HFFc6 (cell line): ENCODE measurements around the gene AKAP10. TPM values are rescaled to one million over a fixed set of nuclear protein-coding genes. Genes with fewer than 3 reads are reported as not detected.

ENCODE experiments used
- DNase-seq: peaks from one replicate; pipeline ENCODE4 v3.0.0-alpha.2; 2018
- H3K27ac Mint-ChIP-seq: 2 replicates; pipeline ENCODE4 v1.8.0; 2020; ENCODE audit warnings: mild to moderate bottlenecking, mixed read lengths
- H3K27me3 Mint-ChIP-seq: 2 replicates; pipeline ENCODE4 v1.8.0; 2021; ENCODE audit warnings: mild to moderate bottlenecking, moderate library complexity, mixed read lengths; ENCODE audit not compliant: insufficient read depth
- H3K36me3 Mint-ChIP-seq: 2 replicates; pipeline ENCODE4 v1.8.0; 2021; ENCODE audit warnings: low read depth, mixed read lengths
- H3K4me1 Mint-ChIP-seq: 2 replicates; pipeline ENCODE4 v1.8.0; 2020; ENCODE audit warnings: low read depth, mixed read lengths
- H3K4me3 Mint-ChIP-seq: 2 replicates; pipeline ENCODE4 v1.8.0; 2020; ENCODE audit warnings: mild to moderate bottlenecking, moderate library complexity, mixed read lengths
- H3K9me3 Mint-ChIP-seq: 2 replicates; pipeline ENCODE4 v1.8.0; 2020; ENCODE audit warnings: mild to moderate bottlenecking, mixed read lengths
- CTCF ChIP-seq: fragments of 200-600 bp; sonication (generic); IDR thresholded peaks from 2 replicates; pipeline ENCODE4 v1.5.0; 2021; ENCODE audit warnings: antibody characterized with exemption, mild to moderate bottlenecking
- total RNA-seq, 6 experiments: library from RNA; stranded (reverse); fragmentation: NEBNext Ultra II Directional; extraction: Animal tissue kit (Norgen Biotek cat#: 25700); gene quantifications; 2 replicates in 1 of 6; 3 replicates in 5 of 6; pipeline ENCODE4 v1.2.3, GENCODE V29; 2021

The AKAP10 gene
- total RNA-seq, 6 experiments from 2014 or later: 23.3 to 31.3 (median 27.0) TPM

GRCh38 chr17:19938736-19939135, 38.9 kb downstream of the AKAP10 start:
- H3K4me1 Mint-ChIP-seq: peaks cover 53% of the 10 kb centered on the region
- H3K36me3 Mint-ChIP-seq: peaks cover 23% of the 10 kb centered on the region
- H3K9me3 Mint-ChIP-seq: no peaks in the 10 kb centered on the region
- H3K4me3 Mint-ChIP-seq: no peak overlapping the region
- no peak overlapping the region for H3K27ac Mint-ChIP-seq
- H3K27me3 Mint-ChIP-seq: no peaks in the 10 kb centered on the region; the same call in 1 of the 2 replicates
- DNase-seq: no peak
- TF ChIP-seq CTCF: no peak

GRCh38 chr17:19937522-19937921, 40.1 kb downstream of the AKAP10 start:
- no peak for TF ChIP-seq CTCF
- H3K4me3 Mint-ChIP-seq: no peak overlapping the region
- H3K4me1 Mint-ChIP-seq: peaks cover 49% of the 10 kb centered on the region
- no peaks in the 10 kb centered on the region for H3K9me3 Mint-ChIP-seq
- H3K36me3 Mint-ChIP-seq: peaks cover 18% of the 10 kb centered on the region
- no peak for DNase-seq
- H3K27me3 Mint-ChIP-seq: no peaks in the 10 kb centered on the region
- H3K27ac Mint-ChIP-seq: peak overlapping the region; percentile 3; the same call in 1 of the 2 replicates

DNA sequence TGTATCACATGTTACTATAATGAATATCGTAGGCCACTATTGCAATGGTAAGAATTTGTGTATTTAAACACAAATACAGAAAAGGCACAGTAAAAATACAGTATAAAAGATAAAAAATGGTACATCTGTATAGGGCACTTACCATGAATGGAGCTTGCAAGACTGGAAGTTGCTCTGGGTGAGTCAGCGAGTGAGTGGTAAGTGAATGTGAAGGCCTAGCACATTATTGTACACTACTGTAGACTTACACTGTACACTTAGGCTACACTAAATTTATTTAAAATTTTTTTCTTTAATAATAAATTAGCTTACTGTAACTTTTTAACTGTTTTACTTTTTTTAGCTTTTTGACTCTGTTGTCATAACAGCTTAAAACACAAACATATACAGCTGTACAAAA, 42.5 kb downstream of the AKAP10 start:
- Mint-ChIP-seq H3K4me1 (peaks cover 28% of the 10 kb centered on the region), H3K4me3 (no peak overlapping the region), H3K36me3 (peaks cover 18% of the 10 kb centered on the region), H3K9me3 (no peaks in the 10 kb centered on the region), H3K27me3 (no peaks in the 10 kb centered on the region), H3K27ac (no peak overlapping the region)
- DNase-seq: peak; percentile 24
- TF ChIP-seq CTCF: no peak

DNA sequence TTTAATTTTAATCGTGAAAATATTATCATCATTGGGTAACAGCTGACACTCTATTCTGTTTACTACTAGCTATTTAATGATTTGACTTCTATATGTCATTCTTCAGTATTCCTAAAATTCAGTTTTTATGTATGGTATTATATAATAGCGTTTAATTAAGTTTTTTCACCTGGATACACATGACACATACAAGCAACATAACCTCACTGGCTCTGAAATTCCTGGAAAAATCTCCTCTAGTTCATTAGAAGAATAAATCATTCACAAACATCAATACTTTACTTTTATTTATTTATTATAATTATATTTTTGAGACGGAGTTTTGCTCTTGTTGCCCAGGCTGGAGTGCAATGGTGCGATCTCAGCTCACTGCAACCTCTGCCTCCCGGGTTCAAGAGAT, 44.0 kb downstream of the AKAP10 start:
- no peak for TF ChIP-seq CTCF
- Mint-ChIP-seq H3K9me3 (no peaks in the 10 kb centered on the region), H3K27ac (no peak overlapping the region), H3K4me1 (peaks cover 23% of the 10 kb centered on the region), H3K27me3 (no peaks in the 10 kb centered on the region), H3K4me3 (no peak overlapping the region), H3K36me3 (peaks cover 13% of the 10 kb centered on the region)
- no peak for DNase-seq

- no peak for TF ChIP-seq CTCF
Measured at GRCh38 chr17:19933221-19933620, 44.4 kb downstream of the AKAP10 start.

GRCh38 chr17:19928299-19928698, 49.3 kb downstream of the AKAP10 start:
- TF ChIP-seq CTCF: no peak
- Mint-ChIP-seq H3K4me1 (peaks cover 16% of the 10 kb centered on the region), H3K4me3 (no peak overlapping the region), H3K27ac (peak overlapping the region; percentile 49), H3K27me3 (no peaks in the 10 kb centered on the region), H3K36me3 (peaks cover 36% of the 10 kb centered on the region), H3K9me3 (no peaks in the 10 kb centered on the region)
- DNase-seq: peak; percentile 51

More at GRCh38 chr17:19933221-19933620, 44.4 kb downstream of the AKAP10 start:
- H3K27ac Mint-ChIP-seq: no peak overlapping the region
- no peaks in the 10 kb centered on the region for H3K27me3 Mint-ChIP-seq
- no peak for DNase-seq
- no peaks in the 10 kb centered on the region for H3K9me3 Mint-ChIP-seq
- peaks cover 27% of the 10 kb centered on the region for H3K4me1 Mint-ChIP-seq
- no peak overlapping the region for H3K4me3 Mint-ChIP-seq
- peaks cover 16% of the 10 kb centered on the region for H3K36me3 Mint-ChIP-seq
